WTC11 (cell line): ENCODE measurements around the gene PRKN. TPM values are rescaled to one million over a fixed set of nuclear protein-coding genes. Genes with fewer than 3 reads are reported as not detected.
A peak's percentile ranks its signal among the peaks of the same experiment; 100 is the strongest.

Experiments
- ATAC-seq: fragments of 200-7000 bp; cut with Tn5 transposase; 2 replicates; pipeline ENCODE4 v1.10.0; 2021; ENCODE audit warnings: mild to moderate bottlenecking, moderate library complexity
- CTCF ChIA-PET: fragments of 300-600 bp; sonication (Branson Sonifier 250); formaldehyde crosslinking; loops from one replicate; lab custom pipeline; 2021; ENCODE audit warnings: antibody characterized with exemption; lab: Charles Lee
- POLR2A ChIA-PET: fragments of 350-600 bp; sonication (Branson Sonifier 250); formaldehyde crosslinking; loops from one replicate; lab custom pipeline; 2021; ENCODE audit warnings: antibody characterized with exemption; lab: Charles Lee
- DNase-seq: peaks from one replicate; pipeline ENCODE4 v3.0.0; 2021; ENCODE audit warnings: low spot score
- H3K27ac Mint-ChIP-seq: 2 replicates; pipeline ENCODE4 v1.8.0; 2021; ENCODE audit warnings: mixed read lengths
- H3K27me3 Mint-ChIP-seq: 2 replicates; pipeline ENCODE4 v1.8.0; 2021; ENCODE audit warnings: low read depth, mild to moderate bottlenecking, moderate library complexity, mixed read lengths
- H3K36me3 Mint-ChIP-seq: 2 replicates; pipeline ENCODE4 v1.8.0; 2021; ENCODE audit warnings: mixed read lengths
- H3K4me1 Mint-ChIP-seq: 2 replicates; pipeline ENCODE4 v1.8.0; 2022; ENCODE audit warnings: mixed read lengths
- H3K4me3 Mint-ChIP-seq: 2 replicates; pipeline ENCODE4 v1.8.0; 2021; ENCODE audit warnings: mild to moderate bottlenecking, moderate library complexity, mixed read lengths
- H3K9me3 Mint-ChIP-seq: 2 replicates; pipeline ENCODE4 v1.8.0; 2021; ENCODE audit warnings: mixed read lengths
- CBFB ChIP-seq: sonication (generic); formaldehyde crosslinking; IDR thresholded peaks from 2 replicates; pipeline ENCODE4 v1.8.1; 2022; ENCODE audit warnings: mild to moderate bottlenecking, low read depth, missing genetic modification reagents
- CREB1 ChIP-seq: sonication (generic); formaldehyde crosslinking; IDR thresholded peaks from 2 replicates; pipeline ENCODE4 v1.8.0; 2023; ENCODE audit warnings: mild to moderate bottlenecking, missing genetic modification reagents
- CTCF ChIP-seq: fragments of 200-600 bp; IDR thresholded peaks from 2 replicates; pipeline ENCODE4 v1.8.0; 2022; ENCODE audit warnings: antibody characterized with exemption
- EMX1 ChIP-seq: fragments of 250-450 bp; sonication (Bioruptor Pico); IDR thresholded peaks from 2 replicates; pipeline ENCODE4 v1.8.0; 2021; ENCODE audit warnings: mild to moderate bottlenecking
- GTF2I ChIP-seq: fragments of 250-450 bp; sonication (Bioruptor Pico); conservative IDR thresholded peaks from 2 replicates; pipeline ENCODE4 v1.4.0; 2021; ENCODE audit warnings: mild to moderate bottlenecking
- HMGXB4 ChIP-seq: sonication (generic); formaldehyde crosslinking; IDR thresholded peaks from 2 replicates; pipeline ENCODE4 v1.8.1; 2023; ENCODE audit warnings: mild to moderate bottlenecking, moderate library complexity, missing genetic modification reagents
- IRF1 ChIP-seq: sonication (generic); formaldehyde crosslinking; IDR thresholded peaks from 2 replicates; pipeline ENCODE4 v1.8.0; 2023; ENCODE audit warnings: missing genetic modification reagents
- KAT7 ChIP-seq: sonication (generic); formaldehyde crosslinking; IDR thresholded peaks from 2 replicates; pipeline ENCODE4 v1.8.1; 2023; ENCODE audit warnings: missing genetic modification reagents, mild to moderate bottlenecking, borderline replicate concordance
- NR1H2 ChIP-seq: sonication (generic); formaldehyde crosslinking; IDR thresholded peaks from 2 replicates; pipeline ENCODE4 v1.9.0; 2021; ENCODE audit warnings: mild to moderate bottlenecking, moderate library complexity, missing genetic modification reagents
- PRRX2 ChIP-seq: fragments of 250-450 bp; sonication (Bioruptor Pico); IDR thresholded peaks from 2 replicates; pipeline ENCODE4 v1.8.0; 2021; ENCODE audit warnings: mild to moderate bottlenecking
- STAT6 ChIP-seq: sonication (generic); formaldehyde crosslinking; conservative IDR thresholded peaks from 2 replicates; pipeline ENCODE4 v1.8.1; 2023; ENCODE audit warnings: mild to moderate bottlenecking, low read depth, missing genetic modification reagents, moderate library complexity
- TCF7 ChIP-seq: sonication (generic); formaldehyde crosslinking; IDR thresholded peaks from 2 replicates; pipeline ENCODE4 v1.8.0; 2022; ENCODE audit warnings: mild to moderate bottlenecking, low read depth, missing genetic modification reagents, moderate library complexity
- ZBTB21 ChIP-seq: sonication (generic); formaldehyde crosslinking; IDR thresholded peaks from 2 replicates; pipeline ENCODE4 v1.8.1; 2023; ENCODE audit warnings: mild to moderate bottlenecking, missing genetic modification reagents, borderline replicate concordance
- ZBTB43 ChIP-seq: sonication (generic); formaldehyde crosslinking; IDR thresholded peaks from 2 replicates; pipeline ENCODE4 v1.8.1; 2023; ENCODE audit warnings: mild to moderate bottlenecking, missing genetic modification reagents
- ZNF232 ChIP-seq: sonication (generic); formaldehyde crosslinking; IDR thresholded peaks from 2 replicates; pipeline ENCODE4 v1.8.0; 2022; ENCODE audit warnings: mild to moderate bottlenecking, missing genetic modification reagents
- ZNF281 ChIP-seq: sonication (generic); formaldehyde crosslinking; IDR thresholded peaks from 2 replicates; pipeline ENCODE4 v1.8.0; 2023; ENCODE audit warnings: mild to moderate bottlenecking, missing genetic modification reagents
- ZNF532 ChIP-seq: fragments of 250-450 bp; sonication (Bioruptor Pico); IDR thresholded peaks from 2 replicates; pipeline ENCODE4 v1.9.0; 2021; ENCODE audit warnings: mild to moderate bottlenecking, borderline replicate concordance
- total RNA-seq: library from RNA; stranded (reverse); gene quantifications from 3 replicates; pipeline ENCODE4 v1.2.3, GENCODE V29; 2021

Gene PRKN
- total RNA-seq, 1 experiment from 2014 or later = 0.59 TPM

GRCh38 chr6:161838306-161839035, 889.1 kb downstream of the PRKN start:
- ATAC-seq (peak; percentile 87), DNase-seq (peak; percentile 46)
- H3K4me3 Mint-ChIP-seq = no peak overlapping the region
- H3K27me3 Mint-ChIP-seq = no peaks in the 10 kb centered on the region
- H3K4me1 Mint-ChIP-seq = peaks cover 44% of the 10 kb centered on the region
- peak overlapping the region; percentile 69 for H3K27ac Mint-ChIP-seq
- H3K36me3 Mint-ChIP-seq = no peaks in the 10 kb centered on the region
- no peaks in the 10 kb centered on the region for H3K9me3 Mint-ChIP-seq
- ChIA-PET POLR2A (no interaction called here), CTCF (interaction anchor here (0.6 to 2.1 kb wide), 4 partner anchors 9 to 420 kb away, joined by 3 to 9 read pairs (median 4); no protein-coding TSS in a partner anchor)
- no peak for TF ChIP-seq ZNF232
- TF ChIP-seq CTCF = no peak
- TF ChIP-seq IRF1 (CRISPR knock-in tag) = no peak
- no peak for TF ChIP-seq ZNF281

- peaks cover 44% of the 10 kb centered on the region for H3K4me1 Mint-ChIP-seq
- no peak for TF ChIP-seq TCF7 (CRISPR knock-in tag)
- TF ChIP-seq ZBTB21 (CRISPR knock-in tag) = no peak
- TF ChIP-seq CREB1 (CRISPR knock-in tag) = no peak
- TF ChIP-seq ZNF232 = no peak
- no peak for TF ChIP-seq KAT7
- TF ChIP-seq ZBTB43 (CRISPR knock-in tag) = no peak
- TF ChIP-seq PRRX2 (CRISPR knock-in tag) = no peak
- TF ChIP-seq HMGXB4 (CRISPR knock-in tag) = no peak
- TF ChIP-seq EMX1 (CRISPR knock-in tag) = no peak
- TF ChIP-seq ZNF532 (CRISPR knock-in tag) = no peak
- no peak for TF ChIP-seq GTF2I
- TF ChIP-seq CBFB = no peak
- TF ChIP-seq STAT6 (CRISPR knock-in tag) = no peak
- TF ChIP-seq NR1H2 (CRISPR knock-in tag) = no peak
Measured at GRCh38 chr6:161837854-161838253, 889.7 kb downstream of the PRKN start.

More at GRCh38 chr6:161837854-161838253, 889.7 kb downstream of the PRKN start:
- Mint-ChIP-seq H3K9me3 (no peaks in the 10 kb centered on the region), H3K36me3 (no peaks in the 10 kb centered on the region), H3K27me3 (no peaks in the 10 kb centered on the region), H3K27ac (no peak overlapping the region; the same call in 1 of the 2 replicates), H3K4me3 (no peak overlapping the region)
- CTCF ChIA-PET = interaction anchor here (0.6 to 2.1 kb wide), 3 partner anchors 89 to 361 kb away, joined by 3 to 9 read pairs (median 3); no protein-coding TSS in a partner anchor
- DNase-seq = no peak
- POLR2A ChIA-PET = interaction anchor here (0.7 kb wide), 1 partner anchor 60 kb away, joined by 3 read pairs; no protein-coding TSS in a partner anchor
- no peak for ATAC-seq
